ENCODE results near the gene PLCD3.

DNA sequence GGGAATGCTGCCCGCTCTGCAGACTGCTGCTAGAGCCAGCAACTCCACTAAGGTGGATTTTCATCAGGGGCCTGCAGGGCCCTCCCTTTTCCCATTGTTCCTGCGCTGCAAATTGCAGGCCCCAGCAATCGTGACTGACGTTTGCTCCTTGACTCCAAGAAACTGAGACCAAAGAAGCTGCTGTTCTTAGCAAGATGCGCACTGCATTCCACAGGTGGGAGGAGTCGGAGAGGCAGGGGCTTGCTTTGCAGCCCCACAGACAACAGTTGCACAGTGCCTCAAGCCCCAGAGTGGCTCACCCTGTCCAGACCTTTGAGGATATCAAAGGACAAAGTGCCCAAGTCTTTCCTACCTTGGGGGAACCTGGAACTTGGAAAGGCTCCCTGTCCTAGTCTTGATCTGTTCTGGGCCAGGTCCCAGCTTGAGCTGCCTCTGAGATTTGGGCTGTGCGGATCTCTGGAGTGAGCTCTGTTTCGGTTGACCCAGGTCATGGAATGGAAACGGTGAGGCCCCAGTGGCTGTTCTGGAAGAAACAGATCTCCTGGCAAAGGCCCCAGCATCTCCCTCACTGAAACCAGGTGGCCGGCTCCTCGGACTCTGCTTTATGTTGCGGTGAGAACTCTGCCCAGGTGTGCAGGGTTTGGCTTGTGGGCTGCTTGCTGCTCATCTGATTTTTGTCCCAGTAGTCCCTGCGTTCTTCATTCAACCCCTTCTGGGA, 24.9 kb downstream of the PLCD3 start:
- TF ChIP-seq CTCF (IDR thresholded peaks at IDR 0.05) (no peak), POLR2A (IDR thresholded peaks at IDR 0.05) (no peak)

Data from adrenal gland (tissue), 5 donors.